CMK (cell line): ENCODE data around the gene PSMB4.
"Not testable (repeated sequence)": the region's sequence is repeated elsewhere in the genome, so short reads cannot be mapped to it uniquely, and the experiment has no call there.

Experiments used
- DNase-seq: peaks from one replicate; pipeline ENCODE4 v3.0.0-alpha.2; 2010; ENCODE audit warnings: low read depth

The PSMB4 gene

GRCh38 chr1:151390221-151391078 lies 8.9 kb upstream of the PSMB4 start:
- DNase-seq: not testable (repeated sequence)

- DNase-seq: no peak
Measured at GRCh38 chr1:151391079-151391563, 8.3 kb upstream of the PSMB4 start.

- no peak for DNase-seq
Measured at GRCh38 chr1:151393583-151393982, 5.8 kb upstream of the PSMB4 start.

- DNase-seq: not testable (repeated sequence)
Measured at GRCh38 chr1:151396265-151396664, 3.1 kb upstream of the PSMB4 start.

GRCh38 chr1:151401125-151401788 lies 1.9 kb downstream of the PSMB4 start:
- no peak for DNase-seq

- DNase-seq: no peak
Measured at GRCh38 chr1:151401860-151402259, 2.5 kb downstream of the PSMB4 start.

- DNase-seq: no peak
Measured at GRCh38 chr1:151402764-151403163, 3.4 kb downstream of the PSMB4 start.

GRCh38 chr1:151403612-151404011 lies 4.2 kb downstream of the PSMB4 start:
- no peak for DNase-seq

GRCh38 chr1:151405187-151405951 lies 6.0 kb downstream of the PSMB4 start:
- no peak for DNase-seq

GRCh38 chr1:151406176-151406575 lies 6.8 kb downstream of the PSMB4 start:
- no peak for DNase-seq

GRCh38 chr1:151407304-151407703 lies 7.9 kb downstream of the PSMB4 start:
- no peak for DNase-seq

- no peak for DNase-seq
Measured at GRCh38 chr1:151408891-151409290, 9.5 kb downstream of the PSMB4 start.

- no peak for DNase-seq
Measured at GRCh38 chr1:151411884-151412283, 12.5 kb downstream of the PSMB4 start.

GRCh38 chr1:151416231-151416630 lies 16.9 kb downstream of the PSMB4 start:
- DNase-seq: no peak

GRCh38 chr1:151418081-151418480 lies 18.7 kb downstream of the PSMB4 start:
- DNase-seq: no peak

GRCh38 chr1:151419819-151420218 lies 20.4 kb downstream of the PSMB4 start:
- DNase-seq: no peak

GRCh38 chr1:151425103-151425502 lies 25.7 kb downstream of the PSMB4 start:
- no peak for DNase-seq

- no peak for DNase-seq
Measured at GRCh38 chr1:151428068-151428467, 28.7 kb downstream of the PSMB4 start.

- not testable (repeated sequence) for DNase-seq
Measured at GRCh38 chr1:151433827-151434226, 34.5 kb downstream of the PSMB4 start.

- DNase-seq: no peak
Measured at GRCh38 chr1:151435174-151435573, 35.8 kb downstream of the PSMB4 start.

GRCh38 chr1:151436985-151437384 lies 37.6 kb downstream of the PSMB4 start:
- no peak for DNase-seq

- DNase-seq: not testable (repeated sequence)
Measured at GRCh38 chr1:151437396-151437795, 38.0 kb downstream of the PSMB4 start.
